ENCODE data around the gene TCHHL1. TPM values are rescaled to one million over a fixed set of nuclear protein-coding genes. Genes with fewer than 3 reads are reported as not detected.

Gene TCHHL1
- total RNA-seq, 4 donors from 2014 or later: 6.6 TPM; not detected in 3

GRCh38 chr1:152107984-152108881 lies 19.4 kb upstream of the TCHHL1 start:
- DNase-seq (ENCODE audit: low spot score in 2 of 2): no peak
- no peak overlapping the region for H3K4me3 ChIP-seq (ENCODE audit: low read depth, poor library complexity, severe bottlenecking)

GRCh38 chr1:152107031-152107983 lies 18.4 kb upstream of the TCHHL1 start:
- WGBS, 2 donors: 21% methylated on average over 41 of the region's 41 CpGs
- DNase-seq (ENCODE audit: low spot score in 2 of 2): no peak
- intact Hi-C loops (cut with DNase I; ENCODE audit: low total_unique reads): no loop called here
- no peak overlapping the region for H3K4me3 ChIP-seq (ENCODE audit: low read depth, poor library complexity, severe bottlenecking)
- TF ChIP-seq POLR2A (IDR thresholded peaks at IDR 0.05): no peak
- no peak for TF ChIP-seq CTCF (IDR thresholded peaks at IDR 0.05)

More at GRCh38 chr1:152107984-152108881, 19.4 kb upstream of the TCHHL1 start:
- intact Hi-C loops (cut with DNase I; ENCODE audit: low total_unique reads): no loop called here
- TF ChIP-seq CTCF (IDR thresholded peaks at IDR 0.05): no peak
- no peak for TF ChIP-seq POLR2A (IDR thresholded peaks at IDR 0.05)
- 7 to 11% methylated on average over 67 of the region's 67 CpGs for WGBS, 2 donors

- H3K4me3 ChIP-seq (ENCODE audit: low read depth, poor library complexity, severe bottlenecking): no peak overlapping the region
- intact Hi-C loops (cut with DNase I; ENCODE audit: low total_unique reads): no loop called here
- WGBS, 2 donors: 21 to 29% methylated on average over 2 of the region's 2 CpGs
- DNase-seq (ENCODE audit: low spot score in 2 of 2): no peak
- TF ChIP-seq CTCF (IDR thresholded peaks at IDR 0.05) (no peak), POLR2A (IDR thresholded peaks at IDR 0.05) (no peak)
These were observed 16.0 kb upstream of the TCHHL1 start for GRCh38 chr1:152104854-152105253.

GRCh38 chr1:152096931-152097330 lies 8.1 kb upstream of the TCHHL1 start:
- DNase-seq (ENCODE audit: low spot score in 2 of 2): no peak
- 67 to 71% methylated on average over 3 of the region's 3 CpGs for WGBS, 2 donors
- TF ChIP-seq CTCF (IDR thresholded peaks at IDR 0.05) (no peak), POLR2A (IDR thresholded peaks at IDR 0.05) (no peak)
- intact Hi-C loops (cut with DNase I; ENCODE audit: low total_unique reads): no loop called here
- H3K4me3 ChIP-seq (ENCODE audit: low read depth, poor library complexity, severe bottlenecking): no peak overlapping the region

- intact Hi-C loops (cut with DNase I; ENCODE audit: low total_unique reads): no loop called here
- DNase-seq (ENCODE audit: low spot score in 2 of 2): no peak
- no peak for TF ChIP-seq CTCF (IDR thresholded peaks at IDR 0.05)
- no peak for TF ChIP-seq POLR2A (IDR thresholded peaks at IDR 0.05)
- H3K4me3 ChIP-seq (ENCODE audit: low read depth, poor library complexity, severe bottlenecking): no peak overlapping the region
These were observed 2.1 kb downstream of the TCHHL1 start for GRCh38 chr1:152086760-152087159.

Data from lower leg skin (tissue), 4 donors.